Ovary (tissue), 9 donors: Measurements from ENCODE around the gene MME. TPM values are rescaled to one million over a fixed set of nuclear protein-coding genes. Genes with fewer than 3 reads are reported as not detected.
A peak's percentile ranks its signal among the peaks of the same experiment; 100 is the strongest.

Experiments used
- DNase-seq, 5 donors: peaks; one replicate each; pipeline ENCODE4 v3.0.0-alpha.2; 2019 to 2020
- H3K27ac ChIP-seq, 2 donors: fragments of 200-600 bp; one replicate each; pipeline versions ENCODE4 v1.5.1 to v1.8.0; 2019 to 2022
- H3K27me3 ChIP-seq: fragments of 200-600 bp; one replicate; pipeline ENCODE4 v1.8.0; 2022
- H3K36me3 ChIP-seq: fragments of 200-600 bp; sonication (generic); one replicate; pipeline ENCODE4 v1.5.1; 2019
- H3K4me1 ChIP-seq: one replicate; pipeline ENCODE4 v1.8.1; 2013; ENCODE audit warnings: mild to moderate bottlenecking, moderate library complexity; ENCODE audit not compliant: insufficient read depth
- H3K4me3 ChIP-seq: fragments of 200-600 bp; sonication (generic); one replicate; pipeline ENCODE4 v1.5.1; 2017
- H3K9me3 ChIP-seq, 2 donors: fragments of 200-600 bp in 1 of 2; sonication (generic) in 1 of 2; one replicate each; pipeline versions ENCODE4 v1.5.1 to v1.8.1; 2013 to 2019; ENCODE audit warnings: mild to moderate bottlenecking in 1 of 2, moderate library complexity in 1 of 2
- CTCF ChIP-seq, 3 donors: fragments of 450-650 bp in 2 of 3; fragments of 200-600 bp in 1 of 3; IDR thresholded peaks; one replicate each; pipeline versions ENCODE4 v1.5.1 to v1.8.0; 2016 to 2022; ENCODE audit warnings: antibody characterized with exemption in 3 of 3, mild to moderate bottlenecking in 1 of 3
- EP300 ChIP-seq: sonication (generic); formaldehyde crosslinking; IDR thresholded peaks from one replicate; pipeline ENCODE4 v1.6.1; 2017; ENCODE audit warnings: antibody characterized with exemption
- POLR2A ChIP-seq: fragments of 450-650 bp; IDR thresholded peaks from one replicate; pipeline ENCODE4 v1.6.1; 2017; ENCODE audit warnings: antibody characterized with exemption, mild to moderate bottlenecking, moderate library complexity
- WGBS, 3 donors: extraction: QIAGEN DNeasy Blood & Tissue Kit in 1 of 3; methylation state at CpG; one replicate each; pipeline versions ENCODE4 v1.1.5 to v1.1.7; 2013 to 2017; 5-methylcytosine and 5-hydroxymethylcytosine counted together
- intact Hi-C, 4 donors: fragments of 100-400 bp; cut with DNase I; formaldehyde crosslinking; loops; one replicate each; pipeline versions ENCODE4 v1.11.0 to v1.15.1; 2022 to 2023
- polyA plus RNA-seq, 2 donors: library from polyadenylated mRNA; stranded (reverse); fragments of 200-250 nt in 1 of 2; fragments of 350-450 nt in 1 of 2; fragmentation: Illumina TruSeq in 1 of 2; extraction: RNeasy Lipid Tissue Mini Kit (QIAGEN cat#74804) in 1 of 2; gene quantifications; one replicate each; pipeline ENCODE4 v1.2.3, GENCODE V29; 2013 to 2014
- total RNA-seq, 7 donors: library from RNA; depleted of rRNA in 2 of 7; stranded (reverse); fragments of >200 nt in 2 of 7; fragmentation: NEBNext Ultra II Directional in 3 of 7; extraction: Animal tissue kit (Norgen Biotek cat#: 25700) in 3 of 7; gene quantifications; one replicate each; pipeline versions ENCODE4 v1.1.0 to v1.2.4, GENCODE V29; 2016 to 2023
- donor health status: DM: no; HTN: no; CAD: no; lungs with moderate emphysema.
- donor health status: DM: no; HTN: no; CAD: no.
- donor health status: Bipolar disorder and iron deficiency.
- donor health status: DM: yes; HTN: yes; CAD: no.
- donor health status: DM: no; HTN: no; CAD: no.
- donor health status: DM: yes; HTN: yes; CAD: no.

MME gene
- total and polyA plus RNA-seq, 9 donors: 0.56 to 3.1 (median 1.5) TPM

- Histone ChIP-seq H3K27ac (no peak overlapping the region), H3K36me3 (no peaks in the 10 kb centered on the region), H3K27me3 (no peaks in the 10 kb centered on the region), H3K4me3 (no peak overlapping the region), H3K4me1 (peaks cover 2% of the 10 kb centered on the region), H3K9me3 (no peaks in the 10 kb centered on the region)
- no peak for DNase-seq
- no peak for TF ChIP-seq POLR2A
- no peak for TF ChIP-seq EP300
- TF ChIP-seq CTCF (IDR thresholded peaks at IDR 0.05): no peak
- intact Hi-C loops: no loop called here
- WGBS, 3 donors: 77 to 83% (median 80%) methylated on average over 5 of the region's 5 CpGs
Measured at GRCh38 chr3:155196131-155197021, 116.3 kb downstream of the MME start.

- WGBS, 3 donors: 28 to 41% (median 37%) methylated on average over 2 of the region's 2 CpGs
- no peaks in the 10 kb centered on the region for H3K9me3 ChIP-seq
Measured at GRCh38 chr3:155197786-155198185, 117.7 kb downstream of the MME start.

GRCh38 chr3:155202626-155203025 lies 122.5 kb downstream of the MME start:
- Histone ChIP-seq H3K36me3 (no peaks in the 10 kb centered on the region), H3K4me1 (peaks cover 2% of the 10 kb centered on the region), H3K9me3 (no peaks in the 10 kb centered on the region), H3K27me3 (no peaks in the 10 kb centered on the region), H3K27ac (no peak overlapping the region), H3K4me3 (no peak overlapping the region)
- DNase-seq: no peak
- 79 to 86% (median 80%) methylated on average over 4 of the region's 4 CpGs for WGBS, 3 donors
- no peak for TF ChIP-seq CTCF (IDR thresholded peaks at IDR 0.05)
- TF ChIP-seq EP300: no peak
- TF ChIP-seq POLR2A: no peak
- intact Hi-C loops: no loop called here

More at GRCh38 chr3:155197786-155198185, 117.7 kb downstream of the MME start:
- intact Hi-C loops: no loop called here
- peak overlapping the region in 1 of 2 donors; percentile 19 for H3K27ac ChIP-seq
- no peak overlapping the region for H3K4me3 ChIP-seq
- no peaks in the 10 kb centered on the region for H3K27me3 ChIP-seq
- no peaks in the 10 kb centered on the region for H3K36me3 ChIP-seq
- no peak for DNase-seq
- peaks cover 2% of the 10 kb centered on the region for H3K4me1 ChIP-seq
- TF ChIP-seq EP300: no peak
- TF ChIP-seq POLR2A: no peak
- no peak for TF ChIP-seq CTCF (IDR thresholded peaks at IDR 0.05)

- intact Hi-C loops: no loop called here
- TF ChIP-seq EP300 (no peak), POLR2A (no peak), CTCF (IDR thresholded peaks at IDR 0.05) (no peak)
Measured at GRCh38 chr3:155204851-155205250, 124.7 kb downstream of the MME start.

More at GRCh38 chr3:155204851-155205250, 124.7 kb downstream of the MME start:
- no peaks in the 10 kb centered on the region for H3K27me3 ChIP-seq
- no peak for DNase-seq
- no peaks in the 10 kb centered on the region for H3K9me3 ChIP-seq
- no peak overlapping the region for H3K4me3 ChIP-seq
- no peaks in the 10 kb centered on the region for H3K4me1 ChIP-seq
- no peaks in the 10 kb centered on the region for H3K36me3 ChIP-seq
- H3K27ac ChIP-seq: no peak overlapping the region
